CD4-positive, alpha-beta T cell treated with Interleukin-21 for 1 hour (primary cell): Measurements from ENCODE around the gene SPECC1L.

ENCODE experiments used
- DNase-seq: peaks from one replicate; pipeline ENCODE4 v3.0.0-alpha.2; 2020

SPECC1L gene

GRCh38 chr22:24323695-24324094, 53.1 kb downstream of the SPECC1L start:
- no peak for DNase-seq

GRCh38 chr22:24324137-24324536, 53.5 kb downstream of the SPECC1L start:
- no peak for DNase-seq

GRCh38 chr22:24325105-24325757, 54.6 kb downstream of the SPECC1L start:
- DNase-seq = peak; percentile 65

GRCh38 chr22:24326266-24326665, 55.6 kb downstream of the SPECC1L start:
- no peak for DNase-seq

- DNase-seq = no peak
Measured at GRCh38 chr22:24327832-24328231, 57.2 kb downstream of the SPECC1L start.

GRCh38 chr22:24329453-24329852, 58.8 kb downstream of the SPECC1L start:
- DNase-seq = no peak

- DNase-seq = no peak
Measured at GRCh38 chr22:24330636-24331035, 60.0 kb downstream of the SPECC1L start.

GRCh38 chr22:24331468-24332440, 61.1 kb downstream of the SPECC1L start:
- no peak for DNase-seq

GRCh38 chr22:24333301-24333700, 62.7 kb downstream of the SPECC1L start:
- no peak for DNase-seq

GRCh38 chr22:24335496-24335895, 64.9 kb downstream of the SPECC1L start:
- DNase-seq = no peak

GRCh38 chr22:24337894-24338645, 67.4 kb downstream of the SPECC1L start:
- DNase-seq = no peak

- no peak for DNase-seq
Measured at GRCh38 chr22:24338726-24339451, 68.3 kb downstream of the SPECC1L start.

GRCh38 chr22:24339452-24339747, 68.8 kb downstream of the SPECC1L start:
- DNase-seq = no peak

- DNase-seq = no peak
Measured at GRCh38 chr22:24341627-24342026, 71.0 kb downstream of the SPECC1L start.

- DNase-seq = no peak
Measured at GRCh38 chr22:24350627-24351026, 80.0 kb downstream of the SPECC1L start.

- no peak for DNase-seq
Measured at GRCh38 chr22:24353121-24353520, 82.5 kb downstream of the SPECC1L start.

- no peak for DNase-seq
Measured at GRCh38 chr22:24355574-24355973, 84.9 kb downstream of the SPECC1L start.

- no peak for DNase-seq
Measured at GRCh38 chr22:24357547-24357946, 86.9 kb downstream of the SPECC1L start.

GRCh38 chr22:24358105-24358836, 87.6 kb downstream of the SPECC1L start:
- DNase-seq = no peak

GRCh38 chr22:24359452-24360120, 89.0 kb downstream of the SPECC1L start:
- DNase-seq = no peak

- DNase-seq = no peak
Measured at GRCh38 chr22:24361976-24362646, 91.5 kb downstream of the SPECC1L start.
